Dendritic cell treated with granulocyte-macrophage colony-stimulating factor and Interleukin-4, amounts not matched to agents 40 ng/mL and 50 ng/mL, for 4 days (primary cell): ENCODE results near the gene ELF5.
A peak's percentile ranks its signal among the peaks of the same experiment; 100 is the strongest.

Experiments used
- H3K27ac Mint-ChIP-seq: one replicate; pipeline ENCODE4 v1.8.0; 2022; ENCODE audit warnings: mild to moderate bottlenecking, mixed read lengths
- H3K27me3 Mint-ChIP-seq: one replicate; pipeline ENCODE4 v1.8.0; 2022; ENCODE audit warnings: mild to moderate bottlenecking, mixed read lengths
- H3K36me3 Mint-ChIP-seq: one replicate; pipeline ENCODE4 v1.8.0; 2022; ENCODE audit warnings: low read depth, mixed read lengths
- H3K4me1 Mint-ChIP-seq: one replicate; pipeline ENCODE4 v1.8.0; 2022; ENCODE audit warnings: low read depth, mixed read lengths
- H3K4me3 Mint-ChIP-seq: one replicate; pipeline ENCODE4 v1.8.0; 2022; ENCODE audit warnings: mild to moderate bottlenecking, moderate library complexity, mixed read lengths
- H3K9me3 Mint-ChIP-seq: one replicate; pipeline ENCODE4 v1.8.0; 2022; ENCODE audit warnings: mixed read lengths
- intact Hi-C: fragments of 100-400 bp; cut with micrococcal nuclease; formaldehyde crosslinking; loops from one replicate; pipeline ENCODE4 v1.15.0; 2022

ELF5 gene

GRCh38 chr11:34513682-34514449 is at the start of gene ELF5:
ELF5 (minus strand) TSS chr11:34513794; CDS start chr11:34505749, 8,045 bp downstream.
- Mint-ChIP-seq H3K4me3 (no peak within 1 kb of the TSS), H3K27ac (no peak within 1 kb of the TSS), H3K36me3 (no peaks in the 10 kb centered on the region), H3K4me1 (peaks cover 63% of the 10 kb centered on the region), H3K9me3 (no peaks in the 10 kb centered on the region), H3K27me3 (peaks cover 3% of the 10 kb centered on the region)
- intact Hi-C loops: loop anchor here (5.0 kb wide), 1 partner anchor 378 kb away; no protein-coding TSS in a partner anchor

- no peaks in the 10 kb centered on the region for H3K9me3 Mint-ChIP-seq
- H3K27me3 Mint-ChIP-seq: peaks cover 45% of the 10 kb centered on the region
- no peak overlapping the region for H3K4me3 Mint-ChIP-seq
- H3K36me3 Mint-ChIP-seq: no peaks in the 10 kb centered on the region
- intact Hi-C loops: no loop called here
- H3K27ac Mint-ChIP-seq: no peak overlapping the region
- peaks cover 10% of the 10 kb centered on the region for H3K4me1 Mint-ChIP-seq
Measured at GRCh38 chr11:34562976-34563375, 49.4 kb upstream of the ELF5 start.

GRCh38 chr11:34560511-34560910 is 46.9 kb upstream of the ELF5 start:
- no peak overlapping the region for H3K4me3 Mint-ChIP-seq
- H3K9me3 Mint-ChIP-seq: no peaks in the 10 kb centered on the region
- intact Hi-C loops: no loop called here
- no peaks in the 10 kb centered on the region for H3K36me3 Mint-ChIP-seq
- H3K4me1 Mint-ChIP-seq: peaks cover 10% of the 10 kb centered on the region
- peaks cover 39% of the 10 kb centered on the region for H3K27me3 Mint-ChIP-seq
- H3K27ac Mint-ChIP-seq: no peak overlapping the region

- peaks cover 17% of the 10 kb centered on the region for H3K4me1 Mint-ChIP-seq
- no peaks in the 10 kb centered on the region for H3K9me3 Mint-ChIP-seq
- H3K27ac Mint-ChIP-seq: no peak overlapping the region
Measured at GRCh38 chr11:34558673-34559072, 45.1 kb upstream of the ELF5 start.

GRCh38 chr11:34558211-34558610 is 44.6 kb upstream of the ELF5 start:
- H3K27ac Mint-ChIP-seq: no peak overlapping the region
- H3K4me1 Mint-ChIP-seq: peaks cover 14% of the 10 kb centered on the region
- intact Hi-C loops: no loop called here
- H3K4me3 Mint-ChIP-seq: no peak overlapping the region
- H3K27me3 Mint-ChIP-seq: peaks cover 31% of the 10 kb centered on the region
- no peaks in the 10 kb centered on the region for H3K9me3 Mint-ChIP-seq
- H3K36me3 Mint-ChIP-seq: no peaks in the 10 kb centered on the region

More at GRCh38 chr11:34558673-34559072, 45.1 kb upstream of the ELF5 start:
- peaks cover 35% of the 10 kb centered on the region for H3K27me3 Mint-ChIP-seq
- H3K36me3 Mint-ChIP-seq: no peaks in the 10 kb centered on the region
- H3K4me3 Mint-ChIP-seq: no peak overlapping the region
- intact Hi-C loops: no loop called here

- H3K9me3 Mint-ChIP-seq: no peaks in the 10 kb centered on the region
- H3K4me1 Mint-ChIP-seq: peaks cover 27% of the 10 kb centered on the region
- intact Hi-C loops: no loop called here
- peak overlapping the region; percentile 79 for H3K27ac Mint-ChIP-seq
- no peaks in the 10 kb centered on the region for H3K36me3 Mint-ChIP-seq
- H3K4me3 Mint-ChIP-seq: no peak overlapping the region
- peaks cover 11% of the 10 kb centered on the region for H3K27me3 Mint-ChIP-seq
Measured at GRCh38 chr11:34552270-34552669, 38.7 kb upstream of the ELF5 start.

- no peak overlapping the region for H3K27ac Mint-ChIP-seq
- peaks cover 22% of the 10 kb centered on the region for H3K4me1 Mint-ChIP-seq
- H3K27me3 Mint-ChIP-seq: peaks cover 14% of the 10 kb centered on the region
- H3K9me3 Mint-ChIP-seq: no peaks in the 10 kb centered on the region
- H3K36me3 Mint-ChIP-seq: no peaks in the 10 kb centered on the region
- no peak overlapping the region for H3K4me3 Mint-ChIP-seq
- intact Hi-C loops: no loop called here
Measured at GRCh38 chr11:34549271-34549670, 35.7 kb upstream of the ELF5 start.

GRCh38 chr11:34548278-34548677 is 34.7 kb upstream of the ELF5 start:
- Mint-ChIP-seq H3K36me3 (no peaks in the 10 kb centered on the region), H3K27ac (no peak overlapping the region), H3K27me3 (peaks cover 14% of the 10 kb centered on the region), H3K4me3 (no peak overlapping the region), H3K4me1 (peaks cover 19% of the 10 kb centered on the region), H3K9me3 (no peaks in the 10 kb centered on the region)
- intact Hi-C loops: no loop called here

- Mint-ChIP-seq H3K27ac (no peak overlapping the region), H3K4me3 (no peak overlapping the region), H3K9me3 (no peaks in the 10 kb centered on the region), H3K27me3 (peaks cover 17% of the 10 kb centered on the region), H3K4me1 (peaks cover 3% of the 10 kb centered on the region), H3K36me3 (no peaks in the 10 kb centered on the region)
- intact Hi-C loops: no loop called here
Measured at GRCh38 chr11:34546511-34547209, 33.1 kb upstream of the ELF5 start.

- Mint-ChIP-seq H3K27me3 (peaks cover 33% of the 10 kb centered on the region), H3K27ac (no peak overlapping the region), H3K36me3 (no peaks in the 10 kb centered on the region), H3K4me3 (no peak overlapping the region), H3K4me1 (no peaks in the 10 kb centered on the region), H3K9me3 (no peaks in the 10 kb centered on the region)
- intact Hi-C loops: no loop called here
Measured at GRCh38 chr11:34542089-34542488, 28.5 kb upstream of the ELF5 start.

GRCh38 chr11:34540870-34541269 is 27.3 kb upstream of the ELF5 start:
- H3K27ac Mint-ChIP-seq: no peak overlapping the region
- no peaks in the 10 kb centered on the region for H3K9me3 Mint-ChIP-seq
- H3K4me1 Mint-ChIP-seq: no peaks in the 10 kb centered on the region
- H3K36me3 Mint-ChIP-seq: no peaks in the 10 kb centered on the region
- peaks cover 36% of the 10 kb centered on the region for H3K27me3 Mint-ChIP-seq
- intact Hi-C loops: no loop called here
- no peak overlapping the region for H3K4me3 Mint-ChIP-seq

- peaks cover 12% of the 10 kb centered on the region for H3K9me3 Mint-ChIP-seq
- H3K4me1 Mint-ChIP-seq: no peaks in the 10 kb centered on the region
- peaks cover 34% of the 10 kb centered on the region for H3K27me3 Mint-ChIP-seq
- no peaks in the 10 kb centered on the region for H3K36me3 Mint-ChIP-seq
- intact Hi-C loops: no loop called here
- no peak overlapping the region for H3K27ac Mint-ChIP-seq
- H3K4me3 Mint-ChIP-seq: no peak overlapping the region
Measured at GRCh38 chr11:34537636-34538035, 24.0 kb upstream of the ELF5 start.

GRCh38 chr11:34536056-34536455 is 22.5 kb upstream of the ELF5 start:
- intact Hi-C loops: no loop called here
- H3K36me3 Mint-ChIP-seq: no peaks in the 10 kb centered on the region
- H3K4me3 Mint-ChIP-seq: no peak overlapping the region
- no peaks in the 10 kb centered on the region for H3K4me1 Mint-ChIP-seq
- H3K27ac Mint-ChIP-seq: no peak overlapping the region
- peaks cover 12% of the 10 kb centered on the region for H3K9me3 Mint-ChIP-seq
- H3K27me3 Mint-ChIP-seq: peaks cover 37% of the 10 kb centered on the region

GRCh38 chr11:34534826-34535225 is 21.2 kb upstream of the ELF5 start:
- no peak overlapping the region for H3K27ac Mint-ChIP-seq
- intact Hi-C loops: no loop called here

More at GRCh38 chr11:34534826-34535225, 21.2 kb upstream of the ELF5 start:
- peaks cover 12% of the 10 kb centered on the region for H3K9me3 Mint-ChIP-seq
- H3K27me3 Mint-ChIP-seq: peaks cover 32% of the 10 kb centered on the region
- no peak overlapping the region for H3K4me3 Mint-ChIP-seq
- no peaks in the 10 kb centered on the region for H3K4me1 Mint-ChIP-seq
- H3K36me3 Mint-ChIP-seq: no peaks in the 10 kb centered on the region
